ENCODE measurements around the gene PDCD4. TPM values are rescaled to one million over a fixed set of nuclear protein-coding genes. Genes with fewer than 3 reads are reported as not detected.

Gene PDCD4
- total and polyA plus RNA-seq, 9 of the 15 experiments (the other 6 are each of a cell fraction or from before 2014, with no cell fraction given), result 12.9 to 44.1 (median 33.7) TPM

- TF ChIP-seq REST (IDR thresholded peaks at IDR 0.05; ENCODE audit: borderline replicate concordance) (peak; percentile 98), REST (CRISPR knock-in tag; IDR thresholded peaks at IDR 0.05; ENCODE audit: low read depth) (no peak), MIER1 (IDR thresholded peaks at IDR 0.05; ENCODE audit: low read depth) (no peak), MAFG (tag; conservative IDR thresholded peaks at IDR 0.05) (no peak), ZNF699 (CRISPR knock-in tag; IDR thresholded peaks at IDR 0.05; ENCODE audit: insufficient replicate concordance) (no peak), CGGBP1 (CRISPR knock-in tag; IDR thresholded peaks at IDR 0.05) (no peak), ZMIZ1 (IDR thresholded peaks at IDR 0.05; ENCODE audit: low read depth in 2 of 2, low read length in 2 of 2) (0 out of 4 replicates have a peak, but pooled peaks of 1 of the 2 experiments have one; percentile 38), AFF4 (CRISPR knock-in tag; IDR thresholded peaks at IDR 0.05) (peak; percentile 74; the same call in 1 of the 2 replicates), XRCC4 (IDR thresholded peaks at IDR 0.05; ENCODE audit: extremely low read depth, insufficient read depth, insufficient read length) (no peak), ZFP1 (CRISPR knock-in tag; IDR thresholded peaks at IDR 0.05) (no peak), SNIP1 (IDR thresholded peaks at IDR 0.05; ENCODE audit: low read depth) (peak; percentile 92)
These were observed 47.1 kb downstream of the PDCD4 start, which contains the start of gene BBIP1 (continued) for GRCh38 chr10:110918643-110919348.
